H1 (cell line): ENCODE data around the gene KCNK3. TPM values are rescaled to one million over a fixed set of nuclear protein-coding genes. Genes with fewer than 3 reads are reported as not detected.

Experiments used
- CTCF ChIA-PET: fragments of 300-600 bp; sonication (Branson Sonifier 250); formaldehyde crosslinking; loops from one replicate; lab custom pipeline; 2021; ENCODE audit not compliant: partially characterized antibody; lab: Charles Lee
- POLR2A ChIA-PET: fragments of 300-600 bp; sonication (Branson Sonifier 250); formaldehyde crosslinking; loops from one replicate; lab custom pipeline; 2021; ENCODE audit warnings: inconsistent platforms; ENCODE audit not compliant: partially characterized antibody; lab: Charles Lee
- DNase-seq, 2 experiments: peaks; one replicate each; pipeline versions ENCODE4 v3.0.0 to v3.0.0-alpha.2; 2010 to 2022; ENCODE audit warnings: low spot score in 2 of 2, low read depth in 1 of 2, mixed read lengths in 1 of 2
- FAIRE-seq: peaks from 2 replicates; lab custom pipeline; 2011; peaks lifted over from hg19 to GRCh38; lab: Jason Lieb, UNC
- H2AFZ ChIP-seq: 2 replicates; pipeline ENCODE4 v1.8.1; 2012; ENCODE audit warnings: low read length, inconsistent platforms
- H2AK5ac ChIP-seq: 2 replicates; pipeline ENCODE4 v1.6.1; 2013; ENCODE audit warnings: low read depth, low read length
- H2BK120ac ChIP-seq: replicated peaks from 2 replicates; pipeline ENCODE3; 2013; ENCODE audit warnings: low read depth, low read length, inconsistent platforms
- H2BK12ac ChIP-seq: 2 replicates; pipeline ENCODE4 v1.6.1; 2013; ENCODE audit warnings: low read depth, low read length
- H2BK15ac ChIP-seq: 2 replicates; pipeline ENCODE4 v1.6.1; 2013; ENCODE audit warnings: low read length
- H2BK20ac ChIP-seq: 2 replicates; pipeline ENCODE4 v1.6.1; 2013; ENCODE audit warnings: low read length
- H2BK5ac ChIP-seq: 2 replicates; pipeline ENCODE4 v1.6.1; 2013; ENCODE audit warnings: low read depth, low read length
- H3K14ac ChIP-seq: 2 replicates; pipeline ENCODE4 v1.6.1; 2013; ENCODE audit warnings: inconsistent platforms; ENCODE audit not compliant: insufficient read length
- H3K18ac ChIP-seq: 2 replicates; pipeline ENCODE4 v1.6.1; 2013; ENCODE audit warnings: low read length; ENCODE audit errors: extremely low read depth
- H3K23ac ChIP-seq: 2 replicates; pipeline ENCODE4 v1.6.1; 2013; ENCODE audit warnings: inconsistent platforms; ENCODE audit not compliant: insufficient read length
- H3K23me2 ChIP-seq: 2 replicates; pipeline ENCODE4 v1.6.1; 2013; ENCODE audit warnings: low read depth, low read length
- H3K27ac ChIP-seq: 2 replicates; pipeline ENCODE4 v1.6.1; 2011; ENCODE audit warnings: low read depth, low read length, inconsistent platforms
- H3K27me3 ChIP-seq, 4 experiments: replicated peaks in 1 of 4; 1 replicate in 1 of 4; 2 replicates in 3 of 4; pipeline versions ENCODE4 v1.6.1 to v1.8.1; 2011 to 2013; ENCODE audit warnings: low read length in 3 of 4, mild to moderate bottlenecking in 3 of 4, inconsistent platforms in 2 of 4, mixed read lengths in 2 of 4, moderate library complexity in 1 of 4; ENCODE audit not compliant: control insufficient read depth in 3 of 4, insufficient read depth in 3 of 4; ENCODE audit errors: extremely low read depth in 1 of 4
- H3K36me3 ChIP-seq, 4 experiments: 2 replicates each; pipeline versions ENCODE4 v1.6.1 to v1.8.1; 2011 to 2013; ENCODE audit warnings: mild to moderate bottlenecking in 4 of 4, low read length in 3 of 4, moderate library complexity in 2 of 4, control low read depth in 1 of 4, inconsistent platforms in 1 of 4; ENCODE audit not compliant: insufficient read depth in 4 of 4, control insufficient read depth in 2 of 4
- H3K4ac ChIP-seq: replicated peaks from 2 replicates; pipeline ENCODE3; 2013; ENCODE audit warnings: low read length, low read depth, mixed read lengths, inconsistent platforms; ENCODE audit not compliant: insufficient read length
- H3K4me1 ChIP-seq, 4 experiments: replicated peaks in 1 of 4; 1 replicate in 1 of 4; 2 replicates in 3 of 4; pipeline versions ENCODE4 v1.6.1 to v1.8.1; 2011 to 2013; ENCODE audit warnings: low read length in 3 of 4, inconsistent platforms in 2 of 4, mixed read lengths in 1 of 4; ENCODE audit not compliant: insufficient read depth in 4 of 4, control insufficient read depth in 3 of 4
- H3K4me2 ChIP-seq, 2 experiments: 2 replicates each; pipeline versions ENCODE4 v1.6.1 to v1.8.1; 2011 to 2013; ENCODE audit warnings: low read depth in 2 of 2, low read length in 2 of 2, control low read depth in 1 of 2, inconsistent platforms in 1 of 2, mild to moderate bottlenecking in 1 of 2; ENCODE audit not compliant: insufficient read depth in 1 of 2
- H3K4me3 ChIP-seq, 4 experiments: fragments of 200-600, 300-600 bp in 1 of 4; sonication (generic), shearing (Covaris generic), sonication (Bioruptor Twin) in 1 of 4; 2 replicates each; pipeline versions ENCODE4 v1.5.1 to v1.8.1; 2011 to 2016; ENCODE audit warnings: low read length in 4 of 4, low read depth in 3 of 4, control low read depth in 2 of 4, inconsistent platforms in 2 of 4, mild to moderate bottlenecking in 2 of 4, mixed read lengths in 1 of 4, moderate library complexity in 1 of 4; ENCODE audit not compliant: insufficient read depth in 2 of 4; ENCODE audit errors: extremely low read depth in 1 of 4
- H3K56ac ChIP-seq: replicated peaks from 2 replicates; pipeline ENCODE3; 2013; ENCODE audit warnings: low read depth, mild to moderate bottlenecking, mixed read lengths, low read length, inconsistent platforms; ENCODE audit not compliant: insufficient read length
- H3K79me1 ChIP-seq: 2 replicates; pipeline ENCODE4 v1.6.1; 2013; ENCODE audit warnings: low read depth, low read length, control low read depth
- H3K79me2 ChIP-seq, 2 experiments: 2 replicates each; pipeline versions ENCODE4 v1.6.1 to v1.8.1; 2012 to 2013; ENCODE audit warnings: low read length in 2 of 2, mild to moderate bottlenecking in 2 of 2, inconsistent platforms in 1 of 2; ENCODE audit not compliant: insufficient read depth in 2 of 2, control insufficient read depth in 1 of 2
- H3K9ac ChIP-seq, 4 experiments: replicated peaks in 1 of 4; 1 replicate in 1 of 4; 2 replicates in 3 of 4; pipeline versions ENCODE4 v1.6.1 to v1.8.1; 2011 to 2013; ENCODE audit warnings: low read depth in 3 of 4, low read length in 3 of 4, control low read depth in 2 of 4, mild to moderate bottlenecking in 2 of 4, moderate library complexity in 2 of 4, inconsistent platforms in 1 of 4; ENCODE audit errors: extremely low read depth in 1 of 4
- H3K9me3 ChIP-seq, 2 experiments: 2 replicates each; pipeline versions ENCODE4 v1.6.1 to v1.8.1; 2012 to 2013; ENCODE audit warnings: mild to moderate bottlenecking in 2 of 2, moderate library complexity in 2 of 2, control low read depth in 1 of 2, inconsistent platforms in 1 of 2, low read depth in 1 of 2, low read length in 1 of 2, mixed read lengths in 1 of 2; ENCODE audit not compliant: insufficient read depth in 2 of 2
- H4K20me1 ChIP-seq, 2 experiments: replicated peaks in 1 of 2; 2 replicates each; pipeline versions ENCODE3 to v1.8.1; 2011 to 2013; ENCODE audit warnings: inconsistent platforms in 2 of 2, low read length in 2 of 2, mild to moderate bottlenecking in 1 of 2; ENCODE audit not compliant: insufficient read depth in 2 of 2, control insufficient read depth in 1 of 2
- H4K5ac ChIP-seq: 2 replicates; pipeline ENCODE4 v1.6.1; 2013; ENCODE audit warnings: low read length, low read depth, mixed read lengths, inconsistent platforms; ENCODE audit not compliant: insufficient read length
- H4K8ac ChIP-seq: 2 replicates; pipeline ENCODE4 v1.8.0; 2013; ENCODE audit warnings: mild to moderate bottlenecking, moderate library complexity, low read length, inconsistent platforms; ENCODE audit not compliant: insufficient read depth; ENCODE audit errors: extremely low read depth
- H4K91ac ChIP-seq: replicated peaks from 2 replicates; pipeline ENCODE3; 2013; ENCODE audit warnings: low read length, mixed read lengths, inconsistent platforms; ENCODE audit not compliant: insufficient read length
- CHD1 ChIP-seq: IDR thresholded peaks from 2 replicates; pipeline ENCODE4 v1.6.1; 2012; ENCODE audit warnings: low read depth, low read length, improper control_type of control experiment
- MAFK ChIP-seq: IDR thresholded peaks from 2 replicates; pipeline ENCODE4 v1.6.1; 2012; ENCODE audit warnings: low read depth, mild to moderate bottlenecking, improper control_type of control experiment, low read length
- SIRT6 ChIP-seq: IDR thresholded peaks from one replicate; pipeline ENCODE4 v1.7.1; 2012; ENCODE audit warnings: low read length, inconsistent platforms
- SP2 ChIP-seq: IDR thresholded peaks from 2 replicates; pipeline ENCODE4 v1.6.1; 2012; ENCODE audit warnings: mild to moderate bottlenecking, low read length, inconsistent platforms
- TBP ChIP-seq: IDR thresholded peaks from 2 replicates; pipeline ENCODE4 v1.6.1; 2011; ENCODE audit warnings: low read depth, low read length, improper control_type of control experiment
- WGBS, 2 experiments: shearing (Covaris generic) in 1 of 2; methylation state at CpG; one replicate each; pipeline versions ENCODE4 v1.1.6 to v1.1.7; 2013 to 2015; ENCODE audit warnings: low lambda C conversion rate in 2 of 2, mixed read lengths in 2 of 2, inconsistent platforms in 1 of 2, low coverage in 1 of 2, missing lambda C conversion rate in 1 of 2; ENCODE audit not compliant: insufficient replicate concordance in 2 of 2, insufficient coverage in 1 of 2, insufficient read length in 1 of 2; ENCODE audit errors: extremely low coverage in 1 of 2, missing lambda C conversion rate in 1 of 2; 5-methylcytosine and 5-hydroxymethylcytosine counted together
- polyA plus RNA-seq, 7 experiments: library from polyadenylated mRNA; depleted of rRNA in 3 of 7; stranded (reverse) in 5 of 7; unstranded in 2 of 7; fragments of >200 nt in 5 of 7; fragments of 200-250 nt in 2 of 7; gene quantifications; 1 replicate in 5 of 7; 2 replicates in 1 of 7; 4 replicates in 1 of 7; pipeline versions ENCODE4 v1.2.1 to v1.2.3, GENCODE V29; 2011 to 2013; ENCODE audit warnings: missing spikeins in 2 of 7, mixed read lengths in 2 of 7
- total RNA-seq: library from RNA; stranded (reverse); fragmentation: NEBNext Ultra II Directional; extraction: Animal tissue kit (Norgen Biotek cat#: 25700); gene quantifications from 2 replicates; pipeline ENCODE4 v1.2.1, GENCODE V29; 2021

Gene KCNK3
- total and polyA plus RNA-seq, 2 of the 8 experiments (the other 6 are each of a cell fraction or from before 2014, with no cell fraction given) = 0.29 to 0.30 TPM

DNA sequence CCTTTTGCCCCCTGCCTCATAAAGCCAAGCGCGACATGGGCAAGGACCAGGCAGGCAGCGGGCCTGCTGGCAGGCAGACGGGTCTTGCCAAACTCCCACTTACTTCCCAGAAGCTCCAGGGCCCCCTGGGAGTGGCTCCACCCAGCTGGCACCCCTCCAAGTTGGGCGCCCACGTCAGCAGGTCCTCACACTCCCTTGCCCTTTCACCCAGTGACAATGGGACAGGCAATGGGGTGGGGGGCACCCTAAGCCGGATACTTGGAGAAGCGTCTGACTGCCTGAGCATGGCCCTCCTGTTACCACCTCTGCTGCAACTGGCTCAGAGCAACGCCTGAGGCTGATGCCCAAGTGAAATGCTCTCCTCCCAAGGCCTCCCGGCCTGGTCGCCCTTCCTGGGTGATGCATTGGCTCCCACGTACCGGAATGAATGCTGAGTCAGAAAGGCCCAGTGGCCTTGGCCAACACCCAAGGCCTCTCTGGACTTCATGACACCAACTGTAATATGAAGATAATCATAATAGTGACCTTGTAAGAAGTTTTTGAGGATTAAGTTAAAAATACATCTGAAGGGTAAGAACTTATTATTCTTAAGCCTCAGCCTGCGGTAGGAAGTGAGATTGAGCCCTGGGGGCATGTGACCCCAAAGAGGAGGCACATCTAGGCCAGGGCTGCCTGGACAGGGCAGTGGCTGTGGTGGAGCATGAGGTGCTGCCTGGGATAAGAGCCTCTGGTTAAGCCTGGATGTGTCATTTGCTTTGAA lies 31.6 kb downstream of the KCNK3 start:
- Histone ChIP-seq H4K8ac (peak overlapping the region; percentile 29; the same call in 1 of the 2 replicates), H3K27ac (no peak overlapping the region), H3K23me2 (no peaks in the 10 kb centered on the region; the same call in 1 of the 2 replicates), H2AFZ (no peak overlapping the region), H3K27me3 (no peaks in the 10 kb centered on the region; a peak in 1 of 7 replicates), H2BK15ac (no peak overlapping the region), H3K9ac (no peak overlapping the region), H3K79me1 (no peaks in the 10 kb centered on the region), H2AK5ac (no peak overlapping the region), H2BK20ac (no peak overlapping the region), H3K4me2 (no peak overlapping the region), H2BK120ac (no peak overlapping the region), H2BK5ac (no peak overlapping the region), H3K4me3 (no peak overlapping the region), H3K56ac (no peak overlapping the region), H3K23ac (no peak overlapping the region), H3K4me1 (peaks cover 0 to 16% (median 10%) of the 10 kb centered on the region in 4 experiments; a peak in 6 of 7 replicates), H3K4ac (no peak overlapping the region), H3K36me3 (no peaks in the 10 kb centered on the region), H2BK12ac (no peak overlapping the region), H4K5ac (no peak overlapping the region), H3K18ac (no peak overlapping the region), H3K9me3 (no peaks in the 10 kb centered on the region), H4K20me1 (no peaks in the 10 kb centered on the region), H4K91ac (no peak overlapping the region), H3K79me2 (no peaks in the 10 kb centered on the region), H3K14ac (no peak overlapping the region)
- TF ChIP-seq CHD1 (no peak), SP2 (no peak), SIRT6 (no peak), MAFK (no peak), TBP (no peak)
- ChIA-PET POLR2A (interaction anchor here (1.5 kb wide), 1 partner anchor 10 kb away, joined by 5 read pairs; no protein-coding TSS in a partner anchor), CTCF (interaction anchor here (0.8 to 2.0 kb wide), 4 partner anchors 8 to 202 kb away, joined by 3 to 6 read pairs (median 4); no protein-coding TSS in a partner anchor)
- WGBS, 2 experiments = 90% methylated on average over 10 of the region's 14 CpGs; no CpG with 5 or more reads in 1 of the 2 experiments
- DNase-seq (no peak), FAIRE-seq (no peak)
